Type B pancreatic cell (in vitro differentiated cells): Measurements from ENCODE around the gene NDUFA13. TPM values are rescaled to one million over a fixed set of nuclear protein-coding genes. Genes with fewer than 3 reads are reported as not detected.
A peak's percentile ranks its signal among the peaks of the same experiment; 100 is the strongest.
"Not testable (repeated sequence)": the region's sequence is repeated elsewhere in the genome, so short reads cannot be mapped to it uniquely, and the experiment has no call there.

Source experiments
- DNase-seq: peaks from one replicate; pipeline ENCODE4 v3.0.0; 2021; ENCODE audit warnings: mixed read lengths; ENCODE audit not compliant: unreplicated experiment; ENCODE audit errors: extremely low spot score
- H3K27ac Mint-ChIP-seq: 2 replicates; pipeline ENCODE4 v1.8.0; 2021; ENCODE audit warnings: mild to moderate bottlenecking, mixed read lengths
- H3K27me3 Mint-ChIP-seq: 2 replicates; pipeline ENCODE4 v1.8.0; 2021; ENCODE audit warnings: mixed read lengths
- H3K36me3 Mint-ChIP-seq: 2 replicates; pipeline ENCODE4 v1.8.0; 2021; ENCODE audit warnings: mixed read lengths
- H3K4me1 Mint-ChIP-seq: one replicate; pipeline ENCODE4 v1.8.0; 2021; ENCODE audit warnings: mixed read lengths; ENCODE audit not compliant: unreplicated experiment
- H3K4me3 Mint-ChIP-seq: 2 replicates; pipeline ENCODE4 v1.8.0; 2021; ENCODE audit warnings: mild to moderate bottlenecking, mixed read lengths
- H3K9me3 Mint-ChIP-seq: 2 replicates; pipeline ENCODE4 v1.8.0; 2021; ENCODE audit warnings: mixed read lengths
- long read RNA-seq: library from polyadenylated mRNA; unstranded; transcript quantifications from one replicate; pipeline ENCODE4 v2.0.0, GENCODE V29; 2020
- total RNA-seq: library from RNA; stranded (reverse); gene quantifications from 2 replicates; pipeline ENCODE4 v1.2.1, GENCODE V29; 2021; ENCODE audit warnings: low replicate concordance
- TF ChIP-seq, protein P1 (sequence below): fragments of 200-600 bp; sonication (generic); conservative IDR thresholded peaks from 2 replicates; pipeline ENCODE4 v1.5.0; 2021; ENCODE audit warnings: antibody characterized with exemption, mild to moderate bottlenecking

The NDUFA13 gene
- total RNA-seq: 396 and 419 TPM in 2 replicates
- long read RNA-seq, transcript NDUFA13-204 (5 exons, 991 nt): major isoform, 98 of 100 reads
- long read RNA-seq, partial matches to known transcripts: 2 of 100 reads
- long read RNA-seq, other reads (novel, unspliced or antisense): 0 of 100 reads

GRCh38 chr19:19515642-19516519 is at the start of gene NDUFA13:
NDUFA13 (plus strand) TSS chr19:19516225; CDS start chr19:19516239, 14 bp downstream.
- TF ChIP-seq, protein P1, sequence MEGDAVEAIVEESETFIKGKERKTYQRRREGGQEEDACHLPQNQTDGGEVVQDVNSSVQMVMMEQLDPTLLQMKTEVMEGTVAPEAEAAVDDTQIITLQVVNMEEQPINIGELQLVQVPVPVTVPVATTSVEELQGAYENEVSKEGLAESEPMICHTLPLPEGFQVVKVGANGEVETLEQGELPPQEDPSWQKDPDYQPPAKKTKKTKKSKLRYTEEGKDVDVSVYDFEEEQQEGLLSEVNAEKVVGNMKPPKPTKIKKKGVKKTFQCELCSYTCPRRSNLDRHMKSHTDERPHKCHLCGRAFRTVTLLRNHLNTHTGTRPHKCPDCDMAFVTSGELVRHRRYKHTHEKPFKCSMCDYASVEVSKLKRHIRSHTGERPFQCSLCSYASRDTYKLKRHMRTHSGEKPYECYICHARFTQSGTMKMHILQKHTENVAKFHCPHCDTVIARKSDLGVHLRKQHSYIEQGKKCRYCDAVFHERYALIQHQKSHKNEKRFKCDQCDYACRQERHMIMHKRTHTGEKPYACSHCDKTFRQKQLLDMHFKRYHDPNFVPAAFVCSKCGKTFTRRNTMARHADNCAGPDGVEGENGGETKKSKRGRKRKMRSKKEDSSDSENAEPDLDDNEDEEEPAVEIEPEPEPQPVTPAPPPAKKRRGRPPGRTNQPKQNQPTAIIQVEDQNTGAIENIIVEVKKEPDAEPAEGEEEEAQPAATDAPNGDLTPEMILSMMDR: peak; percentile 34
- Mint-ChIP-seq H3K27me3 (no peaks in the 10 kb centered on the region), H3K36me3 (peaks cover 12% of the 10 kb centered on the region), H3K4me1 (peaks cover 10% of the 10 kb centered on the region), H3K4me3 (peak within 1 kb of the TSS; percentile 96), H3K27ac (peak within 1 kb of the TSS; percentile 92), H3K9me3 (no peaks in the 10 kb centered on the region)
- peak; percentile 95 for DNase-seq

DNA sequence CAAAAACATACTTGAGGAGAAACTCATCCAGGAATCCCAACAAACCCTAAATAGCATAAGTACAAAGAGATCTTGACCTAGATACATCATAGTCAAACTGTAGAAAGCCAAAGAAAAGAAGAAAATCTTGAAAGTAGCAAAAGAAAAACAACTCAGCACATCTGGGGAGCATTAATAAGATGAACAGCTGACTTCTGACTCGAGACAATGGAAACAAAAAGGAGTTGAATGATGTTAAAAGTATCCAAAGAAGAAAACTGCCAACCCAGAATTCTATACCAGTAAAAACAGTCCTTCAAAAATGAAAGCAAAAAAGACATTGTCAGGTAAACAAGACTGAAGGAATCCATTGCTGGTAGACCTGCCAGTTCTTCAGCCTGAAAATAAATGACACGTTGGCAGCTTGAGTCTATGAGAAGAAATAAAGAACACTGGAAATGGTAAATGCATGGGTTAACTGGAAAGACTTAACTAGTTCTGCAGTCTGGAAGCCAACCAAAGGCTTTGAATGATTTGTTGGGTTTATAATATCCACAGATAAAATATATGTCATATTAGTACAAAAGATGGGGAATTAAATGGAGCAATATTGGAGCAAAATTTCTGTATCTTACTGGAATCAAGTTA is 47.5 kb upstream of the NDUFA13 start:
- Mint-ChIP-seq H3K9me3 (peaks cover 16% of the 10 kb centered on the region), H3K27ac (peak overlapping the region; percentile 70), H3K27me3 (no peaks in the 10 kb centered on the region), H3K4me1 (peaks cover 20% of the 10 kb centered on the region), H3K4me3 (peak overlapping the region; percentile 40), H3K36me3 (peaks cover 51% of the 10 kb centered on the region)
- TF ChIP-seq, protein P1: no peak
- no peak for DNase-seq

DNA sequence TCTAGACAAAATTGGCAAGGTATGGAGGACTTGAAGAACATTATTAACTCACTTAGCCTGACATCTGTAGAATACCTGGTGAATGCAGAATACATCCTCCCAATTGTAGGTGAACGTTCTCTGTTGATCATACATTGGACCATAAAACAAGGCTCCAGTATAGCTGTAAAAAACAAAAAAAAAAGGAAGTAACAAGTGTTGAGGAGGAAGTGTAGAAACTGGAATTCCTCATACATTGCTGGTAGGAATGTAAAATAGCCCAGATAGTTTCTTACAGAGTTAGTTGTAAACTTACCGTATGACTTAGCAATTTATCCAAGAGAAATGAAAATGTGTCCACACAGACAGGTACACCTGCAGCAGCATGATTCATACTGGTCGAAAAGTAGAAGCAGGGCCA is 45.4 kb upstream of the NDUFA13 start:
- TF ChIP-seq, protein P1: no peak
- no peak overlapping the region for H3K4me3 Mint-ChIP-seq
- no peak for DNase-seq
- no peaks in the 10 kb centered on the region for H3K27me3 Mint-ChIP-seq
- peaks cover 41% of the 10 kb centered on the region for H3K36me3 Mint-ChIP-seq
- H3K9me3 Mint-ChIP-seq: peaks cover 16% of the 10 kb centered on the region
- H3K4me1 Mint-ChIP-seq: peaks cover 14% of the 10 kb centered on the region
- peak overlapping the region; percentile 36 for H3K27ac Mint-ChIP-seq

- peaks cover 14% of the 10 kb centered on the region for H3K4me1 Mint-ChIP-seq
- no peaks in the 10 kb centered on the region for H3K27me3 Mint-ChIP-seq
- TF ChIP-seq, protein P1: no peak
- no peak for DNase-seq
- H3K9me3 Mint-ChIP-seq: peaks cover 8% of the 10 kb centered on the region
- H3K27ac Mint-ChIP-seq: peak overlapping the region; percentile 68
- peaks cover 34% of the 10 kb centered on the region for H3K36me3 Mint-ChIP-seq
- no peak overlapping the region for H3K4me3 Mint-ChIP-seq
Observed at GRCh38 chr19:19471682-19472081, 44.3 kb upstream of the NDUFA13 start.

GRCh38 chr19:19472106-19472505 is 43.9 kb upstream of the NDUFA13 start:
- H3K9me3 Mint-ChIP-seq, DNase-seq, H3K4me3 Mint-ChIP-seq, H3K27me3 Mint-ChIP-seq: not testable (repeated sequence)
- peak overlapping the region; percentile 68 for H3K27ac Mint-ChIP-seq
- H3K36me3 Mint-ChIP-seq: peaks cover 30% of the 10 kb centered on the region
- H3K4me1 Mint-ChIP-seq: peaks cover 18% of the 10 kb centered on the region
